ENCODE results near the gene RCAN3.
"Not testable (repeated sequence)": the region's sequence is repeated elsewhere in the genome, so short reads cannot be mapped to it uniquely, and the experiment has no call there.

RCAN3 gene

GRCh38 chr1:24515671-24516209, 13.1 kb downstream of the RCAN3 start:
- DNase-seq = not testable (repeated sequence)

- DNase-seq = no peak
Measured at GRCh38 chr1:24516506-24516905, 13.9 kb downstream of the RCAN3 start.

GRCh38 chr1:24517898-24518297, 15.3 kb downstream of the RCAN3 start:
- no peak for DNase-seq

DNA sequence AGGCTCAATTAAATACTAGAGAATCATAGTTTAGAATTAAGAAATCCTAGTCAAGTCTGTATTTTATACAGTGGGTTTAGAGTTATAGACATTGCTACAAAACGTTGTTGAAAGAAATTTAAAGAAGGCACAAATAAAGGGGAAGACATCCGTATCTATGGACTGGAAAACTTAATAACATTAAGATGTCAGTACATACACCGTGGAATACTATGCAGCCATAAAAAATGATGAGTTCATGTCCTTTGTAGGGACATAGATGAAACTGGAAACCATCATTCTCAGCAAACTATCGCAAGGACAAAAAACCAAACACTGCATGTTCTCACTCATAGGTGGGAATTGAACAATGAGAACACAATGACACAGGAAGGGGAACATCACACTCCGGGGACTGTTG, 17.6 kb downstream of the RCAN3 start:
- not testable (repeated sequence) for DNase-seq

DNA sequence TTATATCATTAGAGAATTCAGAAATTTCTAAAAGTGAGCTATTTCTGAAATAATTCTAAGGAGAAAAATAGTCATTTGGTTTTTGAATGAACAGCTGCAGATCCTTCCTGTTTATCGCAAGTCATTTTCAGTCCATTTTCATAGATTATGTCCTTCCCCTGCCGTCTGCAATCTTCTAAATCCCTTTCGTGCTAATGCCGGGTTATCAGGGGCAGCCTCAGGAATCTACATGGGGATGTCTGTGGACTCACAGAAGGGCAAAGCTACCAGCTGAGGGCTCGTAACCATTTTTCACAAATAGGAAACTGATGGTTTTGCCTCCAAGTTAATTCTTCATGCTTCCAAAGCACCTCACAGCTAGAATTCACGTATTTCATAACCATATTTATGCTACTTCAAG, 23.0 kb downstream of the RCAN3 start:
- DNase-seq = no peak

DNA sequence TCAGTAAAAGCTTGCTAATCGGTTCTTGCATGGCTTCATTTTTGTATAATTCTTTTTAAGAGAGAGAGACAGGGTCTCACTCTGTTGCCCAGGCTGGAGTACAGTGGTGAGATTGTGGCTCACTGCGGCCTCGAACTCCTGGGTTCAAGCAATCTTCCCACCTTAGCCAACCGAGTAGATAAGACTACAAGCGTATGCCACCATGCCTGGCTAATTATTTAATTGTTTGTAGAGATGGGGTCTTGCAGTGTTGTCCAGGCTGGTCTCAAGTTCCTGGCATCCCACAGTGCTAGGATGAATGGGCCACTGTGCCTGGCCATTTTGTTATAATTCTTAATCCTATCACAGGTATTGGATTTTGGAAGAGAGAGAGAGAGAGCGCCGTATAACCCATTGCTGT, 23.4 kb downstream of the RCAN3 start:
- no peak for DNase-seq

DNA sequence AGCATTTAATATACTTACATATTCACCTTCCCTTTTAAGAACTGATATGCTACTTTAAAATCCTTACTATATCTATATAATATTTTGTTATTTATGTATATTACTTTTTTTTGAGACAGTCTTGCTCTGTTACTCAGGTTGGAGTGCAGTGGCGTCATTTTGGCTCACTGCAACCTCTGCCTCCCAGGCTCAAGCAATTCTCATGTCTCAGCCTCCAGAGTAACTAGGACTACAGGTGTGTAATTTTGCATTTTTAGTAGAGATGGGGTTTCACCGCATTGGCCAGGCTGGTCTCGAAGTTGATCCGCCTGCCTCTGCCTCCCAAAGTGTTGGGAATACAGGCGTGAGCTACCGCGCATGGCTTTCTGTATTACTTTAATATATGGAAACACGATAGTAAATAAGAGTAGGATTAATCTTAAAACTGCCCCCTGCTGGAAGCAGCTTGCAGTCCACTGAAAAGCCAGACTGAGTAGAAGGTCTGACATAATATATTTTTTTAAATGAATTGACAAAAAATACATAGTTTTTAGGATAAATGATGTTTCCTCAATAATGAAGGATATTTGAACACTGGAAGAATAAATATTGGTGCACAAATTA, 24.4 kb downstream of the RCAN3 start:
- peak in 1 of 2 donors; percentile 65 for DNase-seq

GRCh38 chr1:24528744-24529143, 26.1 kb downstream of the RCAN3 start:
- DNase-seq = no peak

GRCh38 chr1:24529292-24529691, 26.7 kb downstream of the RCAN3 start:
- DNase-seq = not testable (repeated sequence)

DNA sequence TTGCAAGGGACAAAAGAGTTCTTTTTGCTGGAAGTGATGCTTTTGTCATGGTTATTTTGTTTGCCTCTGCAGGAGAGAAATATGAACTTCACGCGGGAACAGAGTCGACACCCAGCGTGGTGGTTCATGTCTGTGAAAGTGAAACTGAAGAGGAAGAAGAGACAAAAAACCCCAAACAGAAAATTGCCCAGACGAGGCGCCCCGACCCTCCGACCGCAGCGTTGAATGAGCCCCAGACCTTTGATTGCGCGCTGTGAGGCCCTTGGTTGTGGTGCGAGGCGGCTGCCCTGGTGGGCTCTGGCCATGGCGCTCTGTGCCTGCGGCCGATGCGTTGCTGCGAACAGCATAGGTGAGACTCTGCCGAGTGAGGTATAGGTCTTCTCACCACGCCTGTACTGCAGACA, 32.4 kb downstream of the RCAN3 start:
- DNase-seq = no peak

GRCh38 chr1:24535778-24536177, 33.1 kb downstream of the RCAN3 start:
- DNase-seq = no peak

GRCh38 chr1:24536391-24536840, 33.8 kb downstream of the RCAN3 start:
- DNase-seq = no peak

GRCh38 chr1:24540051-24540905, 37.6 kb downstream of the RCAN3 start:
- no peak for DNase-seq

- peak; percentile 45 to 59 for DNase-seq
Measured at GRCh38 chr1:24540906-24541710, 38.5 kb downstream of the RCAN3 start.

- peak in 1 of 2 donors; percentile 54 for DNase-seq
Measured at GRCh38 chr1:24541711-24542346, 39.2 kb downstream of the RCAN3 start.

- no peak for DNase-seq
Measured at GRCh38 chr1:24544239-24544638, 41.6 kb downstream of the RCAN3 start.

DNA sequence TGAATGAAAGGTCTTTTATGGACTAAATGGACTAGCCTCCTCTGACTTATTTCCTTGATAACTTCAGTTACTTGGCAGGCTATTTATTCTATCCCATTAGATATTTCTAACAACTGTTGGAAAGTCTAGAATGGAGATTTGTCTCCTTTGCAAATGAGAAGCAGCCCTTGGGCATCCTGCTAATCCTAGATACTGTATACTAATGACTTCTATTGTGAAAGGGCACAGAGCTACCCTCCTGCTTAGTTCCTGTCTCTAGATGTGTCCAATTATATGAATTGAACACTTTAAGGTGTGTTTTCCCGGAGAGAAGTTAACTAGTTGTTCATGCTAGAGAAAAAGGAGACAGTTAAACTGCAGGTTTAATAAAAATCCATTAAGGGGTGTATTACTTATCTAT, 43.0 kb downstream of the RCAN3 start:
- no peak for DNase-seq

DNA sequence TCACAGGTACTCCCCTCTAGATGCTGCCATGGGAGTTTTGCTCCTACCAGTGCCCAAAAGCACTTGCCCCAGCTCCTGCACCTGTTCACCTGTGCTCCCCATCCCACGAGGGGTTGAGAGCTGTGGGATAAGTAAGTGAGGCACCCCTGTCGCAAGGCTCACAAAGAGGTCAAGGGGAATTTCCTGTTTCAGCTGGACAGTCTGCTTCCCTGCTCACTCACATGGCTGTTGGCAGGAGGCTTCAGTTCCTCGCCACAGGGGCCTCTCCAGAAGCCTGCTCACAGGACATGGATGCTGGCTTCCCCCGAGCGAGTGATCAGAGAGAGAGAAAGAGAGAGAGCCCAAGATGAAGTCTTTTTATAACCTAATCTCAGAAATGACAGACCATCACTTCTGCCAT, 44.6 kb downstream of the RCAN3 start:
- no peak for DNase-seq

DNA sequence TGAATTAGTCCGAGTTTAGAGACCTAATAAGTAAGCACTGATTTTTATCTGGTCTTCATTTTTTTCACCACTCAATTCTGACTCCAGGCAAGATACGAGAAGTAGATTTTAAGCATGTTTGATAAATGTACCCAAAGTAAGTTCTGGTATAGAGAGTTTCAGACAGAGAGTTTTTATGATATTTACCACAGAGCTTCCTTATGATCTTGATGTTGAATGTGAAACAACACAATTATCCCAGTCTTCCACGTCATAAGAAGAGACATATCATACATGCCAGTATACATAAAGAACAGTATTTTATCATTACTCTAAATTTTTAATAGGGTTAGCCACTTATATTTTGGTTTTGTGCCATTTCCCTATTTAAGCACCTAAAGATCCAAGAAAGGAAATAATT, 45.4 kb downstream of the RCAN3 start:
- DNase-seq = no peak

DNA sequence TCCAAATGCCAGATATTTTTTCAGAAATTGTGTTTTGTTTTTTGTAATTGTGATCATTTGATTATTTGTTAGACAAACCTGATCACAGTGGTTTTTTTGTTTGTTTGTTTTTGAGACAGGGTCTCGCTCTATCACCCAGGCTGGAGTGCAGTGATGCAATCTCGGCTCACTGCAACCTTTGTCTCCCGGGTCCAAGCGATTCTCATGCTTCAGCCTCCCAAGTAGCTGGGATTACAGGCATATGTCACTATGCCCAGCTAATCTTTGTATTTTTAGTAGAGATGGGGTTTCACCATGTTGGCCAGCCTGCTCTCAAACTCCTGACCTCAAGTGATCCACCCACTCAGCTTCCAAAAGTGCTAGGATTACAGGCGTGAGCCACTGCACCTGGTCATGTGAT, 46.6 kb downstream of the RCAN3 start:
- not testable (repeated sequence) for DNase-seq

GRCh38 chr1:24551290-24551959, 48.8 kb downstream of the RCAN3 start:
- DNase-seq = no peak

DNA sequence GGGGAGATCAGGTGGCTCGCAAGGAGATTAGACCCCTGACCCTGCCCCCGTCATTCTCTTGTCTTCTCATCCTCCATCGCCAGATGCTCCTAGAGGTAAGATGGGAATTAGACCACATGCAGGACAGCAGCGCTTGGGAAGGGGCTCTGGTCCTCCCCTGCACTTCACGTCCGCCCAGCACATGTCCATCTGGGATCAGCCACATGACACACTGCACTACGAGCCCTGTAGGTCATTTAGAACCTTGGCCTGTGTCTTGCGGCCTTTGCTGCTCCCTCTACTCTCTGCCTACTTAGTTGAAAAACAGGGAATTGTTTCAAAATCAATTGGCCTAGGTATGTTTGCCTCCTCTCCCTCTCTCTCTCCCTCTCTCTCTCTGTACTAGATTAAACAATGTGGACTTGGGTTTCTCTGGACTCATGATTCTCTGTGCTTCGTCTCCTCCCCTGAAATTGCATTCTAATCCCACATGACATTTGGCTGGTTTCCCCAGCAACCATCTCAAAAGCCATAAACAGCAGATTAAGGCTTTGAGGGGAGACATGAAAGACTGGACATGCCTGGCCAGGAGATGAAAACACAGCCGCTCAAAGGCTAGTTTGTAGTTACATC, 49.4 kb downstream of the RCAN3 start:
- no peak for DNase-seq

Data from inflammatory macrophage treated with lipopolysaccharide for 1 hour (primary cell).